Limb (tissue), 2 donors: ENCODE results near the gene SEMA6D.
"Not testable (repeated sequence)": the region's sequence is repeated elsewhere in the genome, so short reads cannot be mapped to it uniquely, and the experiment has no call there.

Experiments
- DNase-seq, 2 donors: peaks; one replicate each; pipeline ENCODE4 v3.0.0-alpha.2; 2016; ENCODE audit errors: extremely low spot score in 2 of 2

SEMA6D gene

DNA sequence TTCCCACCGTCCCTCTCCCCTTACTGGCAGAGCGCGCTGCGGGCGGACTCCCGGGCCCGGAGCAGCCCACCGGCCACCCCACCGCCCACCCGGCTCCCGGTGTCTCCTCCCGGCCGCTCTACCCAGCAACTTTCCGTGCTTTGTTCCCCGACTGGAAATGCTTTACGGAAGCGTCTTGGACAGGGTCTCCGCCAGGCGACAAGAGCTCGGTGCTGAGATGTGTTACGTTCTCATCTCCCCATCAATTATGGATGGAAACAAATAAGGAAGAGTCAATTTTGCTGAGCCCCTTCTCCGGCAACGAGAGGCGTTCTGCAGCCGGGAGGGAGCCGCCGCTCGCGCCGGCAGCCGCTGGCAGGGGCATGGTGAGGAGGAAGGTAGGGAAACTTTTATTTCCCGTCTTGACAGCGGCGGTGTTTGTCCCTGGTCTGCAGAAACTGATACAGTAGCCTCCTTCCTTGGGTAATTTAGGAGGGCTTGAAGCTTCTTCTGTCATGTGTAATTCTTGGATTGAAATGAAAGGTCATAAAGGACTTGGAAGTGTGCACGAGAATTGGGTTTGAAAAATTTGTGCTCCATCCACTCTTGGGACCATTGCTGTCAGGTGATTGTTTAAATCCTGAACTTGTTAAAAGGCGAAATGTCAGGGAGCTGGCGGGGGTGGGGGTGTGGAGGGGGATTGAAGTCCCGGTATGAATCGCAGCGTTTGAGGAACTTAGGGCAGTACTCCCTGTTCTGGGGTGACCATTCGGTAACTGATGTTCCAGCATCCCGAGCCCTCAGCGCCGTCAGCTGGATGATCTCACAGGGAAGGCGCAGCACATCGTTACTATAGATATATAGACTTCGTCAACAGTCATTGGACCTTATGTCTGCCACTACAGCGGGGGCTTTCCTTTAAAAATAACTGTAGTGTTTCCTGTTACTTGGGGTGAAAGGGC lies 1.5 kb downstream of the SEMA6D start:
- DNase-seq, result peak; percentile 46 to 64

DNA sequence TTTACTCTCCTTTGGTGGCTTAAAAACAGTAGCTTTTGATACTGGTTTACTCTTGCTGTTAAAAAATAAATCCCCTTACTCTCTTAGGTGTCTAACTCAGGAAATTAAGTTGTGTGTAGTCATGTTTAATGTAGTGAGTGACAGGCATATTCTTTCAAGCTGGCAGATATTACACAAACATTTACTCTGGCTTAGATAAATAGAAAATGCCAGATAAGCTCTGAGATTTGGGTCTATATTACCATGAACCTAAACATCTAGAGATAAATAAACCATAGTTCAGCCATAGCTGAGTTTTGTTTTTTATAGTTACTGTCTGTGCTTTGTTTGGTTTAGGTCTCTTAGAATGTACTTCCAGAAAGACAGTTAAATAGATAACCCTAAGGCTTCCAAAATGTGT lies 2.4 kb downstream of the SEMA6D start:
- no peak for DNase-seq

- DNase-seq, result no peak
Observed at GRCh38 chr15:47720555-47720954, 3.2 kb downstream of the SEMA6D start.

DNA sequence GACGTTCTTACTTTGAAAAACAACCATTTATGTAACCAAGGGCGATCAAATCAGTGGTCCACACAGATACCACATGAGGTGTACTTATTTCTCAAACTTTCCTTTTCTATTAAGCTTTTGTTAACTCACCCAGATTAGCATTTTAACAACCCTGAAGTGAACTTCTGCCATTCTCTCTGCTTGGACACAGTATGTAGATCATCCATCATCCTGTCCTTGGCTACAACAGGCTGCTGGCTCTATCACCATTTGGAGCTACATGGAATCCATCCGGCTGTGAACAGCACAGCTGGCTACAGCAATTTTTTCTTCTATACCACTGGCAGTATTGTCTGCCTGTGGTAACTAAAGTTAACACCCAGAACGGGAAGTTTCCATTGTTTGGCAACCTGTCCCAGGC lies 4.4 kb downstream of the SEMA6D start:
- no peak for DNase-seq

DNA sequence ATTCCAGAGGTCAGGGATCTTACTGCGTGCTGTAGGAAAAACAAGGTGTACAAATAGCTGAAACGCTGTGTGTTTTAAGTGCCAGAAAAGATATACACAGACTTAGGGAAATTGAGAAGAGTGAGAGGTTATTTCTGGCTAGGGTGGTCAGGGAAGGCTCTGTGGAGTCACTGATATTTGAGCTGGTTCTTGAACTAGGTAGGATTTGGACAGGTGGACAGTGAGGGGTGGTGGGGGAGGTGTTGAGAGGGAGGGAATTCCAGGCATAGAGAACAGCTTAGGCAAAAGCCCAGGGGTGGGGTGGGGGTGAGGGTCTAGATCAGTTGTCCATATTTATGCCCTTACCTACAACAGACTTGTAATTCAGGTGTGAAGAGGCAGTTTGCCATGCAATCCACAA lies 7.0 kb downstream of the SEMA6D start:
- no peak for DNase-seq

DNA sequence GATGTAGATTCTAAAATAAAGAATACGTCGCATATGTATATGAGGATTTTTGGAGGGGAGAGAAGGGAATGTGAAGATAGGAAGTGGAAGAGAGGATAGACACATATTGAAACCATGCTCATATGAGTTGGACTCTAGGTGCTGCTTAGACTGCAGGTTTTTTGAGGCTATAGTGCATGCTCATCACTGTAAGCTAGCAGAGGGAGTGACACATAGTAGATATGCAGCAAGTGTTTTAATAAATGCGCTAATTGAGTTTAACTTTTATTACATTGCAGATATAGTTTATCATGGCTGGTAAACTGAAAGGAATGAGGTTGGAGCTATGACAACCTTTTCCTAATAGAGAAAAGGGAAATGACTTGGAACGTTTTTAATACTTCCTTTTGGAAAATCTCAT lies 7.7 kb downstream of the SEMA6D start:
- no peak for DNase-seq

DNA sequence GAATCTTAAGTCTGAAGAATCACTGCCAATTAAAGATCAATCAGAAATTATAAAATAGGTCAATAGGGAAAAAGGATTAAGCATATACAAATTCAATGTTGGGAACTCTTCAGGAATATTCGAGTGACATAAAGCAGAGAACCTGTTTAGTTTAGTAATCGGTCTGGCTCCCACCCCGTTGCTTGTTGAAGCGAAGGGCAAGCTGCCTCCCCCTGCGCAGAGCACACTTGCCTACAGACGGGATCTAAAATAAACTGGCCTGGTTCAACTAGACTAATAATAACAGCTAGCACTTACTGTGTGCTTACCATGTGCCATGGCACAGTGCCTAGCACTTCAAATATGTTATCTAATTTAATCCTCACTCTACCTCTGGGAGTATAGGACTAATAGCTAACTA lies 8.6 kb downstream of the SEMA6D start:
- no peak for DNase-seq

DNA sequence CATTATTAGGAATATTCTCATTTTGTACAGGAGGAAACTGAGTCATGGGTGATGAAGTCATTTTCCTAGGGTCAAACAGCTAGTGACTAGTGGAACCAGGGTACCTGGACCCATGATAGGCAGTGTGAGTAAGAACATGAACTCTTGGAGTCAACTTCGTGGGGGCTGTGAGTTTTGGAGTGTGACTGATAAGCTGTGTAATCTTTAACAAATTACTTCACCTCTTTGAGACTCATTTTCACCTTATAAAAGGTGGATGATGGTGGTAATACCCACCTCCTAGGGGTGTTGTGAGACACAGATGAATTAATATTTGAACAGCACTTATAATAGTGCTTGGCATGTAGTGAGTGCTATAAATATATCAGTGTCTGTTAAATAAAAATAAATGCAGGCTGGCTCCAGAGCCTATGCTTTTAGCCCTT lies 9.1 kb downstream of the SEMA6D start:
- no peak for DNase-seq

DNA sequence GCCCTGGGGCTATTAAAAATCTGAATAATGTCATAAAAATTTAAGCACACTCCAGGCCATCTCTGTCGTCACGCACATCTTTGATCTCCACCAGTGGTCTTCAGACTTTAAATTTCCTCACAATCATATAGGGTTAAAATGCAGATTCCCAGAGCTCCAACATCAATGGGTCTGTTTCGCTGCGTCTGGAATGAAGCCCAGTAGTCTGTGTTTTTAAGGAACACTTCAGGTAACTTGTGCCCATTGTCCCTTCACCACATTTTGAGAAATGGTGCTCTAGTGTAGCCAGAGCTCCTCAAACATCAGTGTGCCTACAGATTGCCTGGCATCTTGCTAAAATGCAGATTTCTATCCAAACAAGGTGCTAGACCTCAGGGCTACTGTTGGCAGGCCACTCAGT lies 9.8 kb downstream of the SEMA6D start:
- DNase-seq, result no peak

DNA sequence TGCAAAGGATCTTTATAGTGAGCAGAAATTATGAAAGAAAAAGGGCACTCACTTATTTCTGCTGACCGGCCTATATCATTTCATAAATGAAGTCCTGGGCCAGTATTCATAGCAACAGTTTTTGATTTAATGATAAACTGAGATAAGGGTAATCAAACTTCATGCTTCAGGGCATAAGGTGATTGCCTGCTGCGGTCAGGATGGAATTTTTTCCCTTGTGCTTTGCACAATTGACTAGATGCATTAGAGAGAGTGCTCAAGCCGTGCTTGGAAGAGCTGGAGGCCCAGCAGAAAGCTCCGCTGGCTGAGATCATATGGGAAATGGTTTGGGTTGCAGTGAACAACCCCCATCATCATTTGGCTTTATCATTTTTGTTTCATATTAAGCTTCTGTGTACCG lies 10.4 kb downstream of the SEMA6D start:
- no peak for DNase-seq

DNA sequence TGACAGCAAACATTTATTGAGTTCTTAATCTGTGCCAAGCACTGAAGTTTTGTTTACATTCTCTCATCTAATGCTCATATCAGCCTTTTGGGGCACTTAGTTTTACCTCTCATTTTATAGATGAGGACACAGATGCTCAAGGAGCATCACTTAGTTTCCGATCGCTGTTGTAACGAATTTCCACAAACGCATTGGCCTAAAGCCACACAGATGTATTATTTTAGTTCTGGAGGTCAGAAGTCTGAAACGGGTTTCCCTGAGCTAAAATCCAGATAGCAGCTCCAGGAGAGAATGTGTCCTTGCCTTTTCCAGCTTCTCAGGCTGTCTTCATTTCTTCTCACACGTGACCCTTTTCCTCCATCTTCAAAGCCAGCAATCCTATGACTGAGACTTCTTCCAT lies 11.1 kb downstream of the SEMA6D start:
- no peak for DNase-seq

- DNase-seq, result no peak
Observed at GRCh38 chr15:47728886-47729285, 11.6 kb downstream of the SEMA6D start.

DNA sequence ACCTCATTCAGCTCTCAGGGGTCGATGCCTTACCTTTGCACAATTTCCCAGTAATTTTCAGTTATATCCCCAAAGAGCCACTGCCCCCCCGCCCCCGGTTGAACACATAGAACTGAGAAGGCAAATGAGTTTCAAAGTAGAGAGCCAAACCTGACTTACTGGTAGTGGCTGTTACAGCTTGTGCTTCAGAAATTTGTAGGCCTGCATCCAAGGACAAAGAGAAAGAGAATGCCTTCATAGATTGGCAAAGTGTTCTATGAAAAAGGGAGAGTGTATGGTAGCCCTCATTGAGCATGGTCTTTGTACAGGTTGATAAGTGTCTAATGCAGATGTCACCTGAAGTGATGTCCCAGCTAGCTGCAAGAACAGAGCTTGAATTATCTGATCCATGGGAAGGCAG lies 13.9 kb downstream of the SEMA6D start:
- DNase-seq, result no peak

- no peak for DNase-seq
Observed at GRCh38 chr15:47732248-47732647, 14.9 kb downstream of the SEMA6D start.

GRCh38 chr15:47733085-47733484 lies 15.8 kb downstream of the SEMA6D start:
- DNase-seq, result no peak

DNA sequence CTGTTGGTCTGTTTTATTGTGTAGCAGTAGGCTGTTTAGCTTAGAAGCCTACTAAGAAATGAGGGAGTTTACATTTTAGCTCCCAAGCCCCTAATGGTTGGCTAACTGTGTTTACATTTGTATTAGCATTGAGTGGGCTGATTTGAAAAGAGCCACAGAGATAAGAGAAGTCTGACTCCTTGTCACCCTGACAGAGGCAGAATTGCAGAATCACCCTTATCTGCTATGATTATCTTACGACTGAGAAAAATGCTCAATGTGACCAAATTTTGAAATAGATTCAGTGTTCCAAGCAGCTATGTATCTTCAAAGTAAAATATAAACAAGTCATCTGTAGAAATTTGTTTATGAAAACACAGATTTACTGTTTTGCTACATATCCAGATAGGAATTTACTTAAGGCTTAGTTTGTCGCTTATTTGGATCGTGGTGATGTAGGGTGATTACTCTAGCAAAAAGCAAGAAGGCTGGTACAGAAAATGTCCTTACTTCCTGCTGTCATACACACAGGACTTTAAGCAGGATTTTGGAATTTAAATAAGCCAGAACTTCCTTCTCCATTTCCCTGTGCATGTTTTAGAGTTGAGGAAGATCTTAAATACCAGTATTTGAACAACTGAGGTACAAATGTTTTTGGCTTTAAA lies 19.0 kb downstream of the SEMA6D start:
- DNase-seq, result no peak

DNA sequence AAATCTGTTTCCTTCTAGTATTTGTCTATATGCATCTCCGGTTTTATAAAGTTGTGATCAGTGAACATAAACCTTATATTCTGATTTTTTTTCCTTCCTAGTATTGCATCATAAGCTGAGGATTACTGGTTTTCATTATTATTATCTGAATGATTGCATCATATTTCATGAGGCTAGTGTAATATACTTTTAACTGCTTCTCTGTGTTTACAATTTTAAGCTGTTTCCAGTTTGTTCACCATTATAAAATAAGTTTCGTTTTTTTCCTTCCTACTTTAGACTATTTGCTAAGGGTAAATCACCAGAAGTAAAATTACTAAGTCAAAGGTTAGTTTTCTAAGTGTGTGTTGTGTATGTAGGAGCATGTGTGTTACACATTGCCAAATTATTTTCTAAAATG lies 20.2 kb downstream of the SEMA6D start:
- DNase-seq, result no peak

GRCh38 chr15:47738144-47738825 lies 21.0 kb downstream of the SEMA6D start:
- not testable (repeated sequence) for DNase-seq

DNA sequence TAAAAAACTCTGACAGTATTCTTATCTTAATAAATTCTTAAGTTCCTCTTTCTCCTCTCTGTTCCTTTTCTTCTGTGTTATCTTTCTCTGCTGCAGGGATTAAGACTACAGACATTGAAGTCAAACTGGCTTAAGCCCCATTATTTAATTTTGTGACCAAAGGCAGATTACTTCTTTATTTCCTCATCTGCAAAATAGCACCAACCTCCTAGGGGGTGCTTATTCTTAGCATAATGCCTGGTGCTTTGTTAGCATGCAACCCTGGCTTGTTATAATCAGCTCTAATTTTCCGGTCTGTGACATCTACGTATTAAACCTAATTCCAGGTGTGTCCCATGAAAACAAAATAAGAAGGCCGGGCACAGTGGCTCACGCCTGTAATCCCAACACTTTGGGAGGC lies 23.8 kb downstream of the SEMA6D start:
- no peak for DNase-seq

DNA sequence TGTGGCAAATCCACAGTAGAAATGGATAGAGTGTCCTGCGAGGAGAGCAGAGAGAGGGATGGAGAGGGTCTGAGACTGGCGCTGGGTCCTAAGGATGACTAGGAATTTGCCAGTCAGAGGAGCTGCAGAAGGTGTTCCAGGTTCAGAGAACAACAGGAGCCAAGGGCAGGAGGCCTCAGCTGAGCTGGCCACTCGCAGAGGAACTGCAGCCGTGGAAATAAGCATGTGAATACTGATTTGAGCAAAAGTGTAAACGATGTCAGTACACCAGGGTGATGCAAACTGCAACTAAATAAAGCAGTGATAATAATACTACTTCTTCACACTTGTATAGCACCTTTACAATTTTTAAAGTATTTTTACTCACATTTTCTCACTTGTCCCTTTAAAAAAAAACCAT lies 24.6 kb downstream of the SEMA6D start:
- DNase-seq, result no peak

- no peak for DNase-seq
Observed at GRCh38 chr15:47742334-47742733, 25.0 kb downstream of the SEMA6D start.

DNA sequence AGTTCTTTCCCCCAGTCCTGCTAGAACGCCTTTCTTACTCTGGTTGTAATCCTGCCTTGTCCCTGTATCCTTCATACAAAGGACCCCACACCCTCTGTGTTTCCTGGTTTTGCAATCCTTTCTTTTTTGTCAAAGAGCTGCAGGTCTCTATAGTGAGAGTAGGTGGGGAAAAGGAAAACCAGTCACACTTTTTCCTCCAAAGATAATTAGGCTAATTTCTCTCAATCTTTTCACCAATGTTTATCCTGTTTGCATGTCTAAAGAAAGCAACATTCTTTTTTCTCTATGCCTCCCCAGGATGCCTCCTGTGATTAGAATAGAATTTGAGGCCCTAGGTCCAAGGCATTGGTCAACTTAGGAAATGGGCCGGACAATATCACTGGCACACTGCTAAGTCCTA lies 25.4 kb downstream of the SEMA6D start:
- DNase-seq, result no peak
